Measurements from ENCODE around the gene LSAMP.

GRCh38 chr3:116474801-116475200, 29.5 kb upstream of the LSAMP start:
- TF ChIP-seq, protein P1, sequence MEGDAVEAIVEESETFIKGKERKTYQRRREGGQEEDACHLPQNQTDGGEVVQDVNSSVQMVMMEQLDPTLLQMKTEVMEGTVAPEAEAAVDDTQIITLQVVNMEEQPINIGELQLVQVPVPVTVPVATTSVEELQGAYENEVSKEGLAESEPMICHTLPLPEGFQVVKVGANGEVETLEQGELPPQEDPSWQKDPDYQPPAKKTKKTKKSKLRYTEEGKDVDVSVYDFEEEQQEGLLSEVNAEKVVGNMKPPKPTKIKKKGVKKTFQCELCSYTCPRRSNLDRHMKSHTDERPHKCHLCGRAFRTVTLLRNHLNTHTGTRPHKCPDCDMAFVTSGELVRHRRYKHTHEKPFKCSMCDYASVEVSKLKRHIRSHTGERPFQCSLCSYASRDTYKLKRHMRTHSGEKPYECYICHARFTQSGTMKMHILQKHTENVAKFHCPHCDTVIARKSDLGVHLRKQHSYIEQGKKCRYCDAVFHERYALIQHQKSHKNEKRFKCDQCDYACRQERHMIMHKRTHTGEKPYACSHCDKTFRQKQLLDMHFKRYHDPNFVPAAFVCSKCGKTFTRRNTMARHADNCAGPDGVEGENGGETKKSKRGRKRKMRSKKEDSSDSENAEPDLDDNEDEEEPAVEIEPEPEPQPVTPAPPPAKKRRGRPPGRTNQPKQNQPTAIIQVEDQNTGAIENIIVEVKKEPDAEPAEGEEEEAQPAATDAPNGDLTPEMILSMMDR (conservative IDR thresholded peaks at IDR 0.05; ENCODE audit: low read depth, low read length), result no peak
- TF ChIP-seq EZH2 (IDR thresholded peaks at IDR 0.05; ENCODE audit: borderline replicate concordance, low read depth, low read length, poor library complexity, severe bottlenecking), result no peak

Data from A673 (cell line).